Fibroblast of skin of right quadriceps (primary cell): ENCODE measurements around the gene TFF2.

Experiments
- DNase-seq: peaks from one replicate; pipeline ENCODE4 v3.0.0-alpha.2; 2013

Gene TFF2

GRCh38 chr21:42383331-42383730, 32.5 kb upstream of the TFF2 start:
- DNase-seq, result no peak

DNA sequence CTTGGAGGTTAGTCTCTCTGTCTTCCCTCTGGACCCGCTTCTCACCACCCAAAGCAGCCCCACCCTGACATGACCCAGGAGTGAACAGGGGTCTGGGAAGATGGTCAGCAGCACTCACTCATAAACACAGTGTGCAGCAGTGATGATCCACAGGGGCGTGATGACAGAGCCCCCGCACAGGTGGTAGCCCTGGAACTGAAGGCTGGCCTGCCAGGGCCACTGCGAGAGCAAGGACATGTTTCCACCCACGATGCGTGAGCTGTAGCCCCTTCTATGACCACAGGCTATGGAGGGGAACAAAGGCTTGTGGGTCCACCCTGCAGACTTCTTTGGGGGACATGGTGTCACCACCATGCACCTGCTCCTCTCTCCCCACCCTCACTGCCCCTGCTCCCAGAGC, 32.1 kb upstream of the TFF2 start:
- DNase-seq, result no peak

DNA sequence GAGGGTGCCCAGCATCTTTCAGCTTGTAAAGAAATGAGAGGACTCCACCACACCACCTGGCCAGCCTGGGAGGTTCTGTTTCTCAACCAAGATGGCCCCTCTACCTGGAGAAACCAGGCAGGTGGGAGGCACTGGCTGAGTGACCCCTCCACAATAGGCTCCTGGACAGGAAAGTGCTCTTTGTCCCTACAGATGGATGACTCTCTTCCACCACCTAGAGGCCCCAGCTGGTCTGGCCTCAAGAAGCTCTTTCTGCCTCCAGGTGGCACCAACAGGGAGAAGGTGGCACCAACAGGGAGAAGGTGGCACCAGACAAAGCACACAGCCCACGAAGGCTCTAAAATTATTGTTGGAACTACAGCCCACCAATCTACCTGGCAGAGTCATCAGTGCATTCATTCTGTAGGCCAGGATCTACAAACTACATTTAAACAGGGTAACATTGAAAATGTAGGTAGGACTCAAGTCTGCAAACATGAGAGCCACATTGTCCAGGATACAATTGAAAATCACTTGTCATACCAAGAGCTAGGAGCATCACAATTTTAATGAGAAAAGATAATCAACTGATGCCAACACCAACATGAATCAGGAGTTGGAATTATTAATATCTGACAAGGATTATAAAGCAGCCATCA, 30.7 kb upstream of the TFF2 start:
- no peak for DNase-seq

- DNase-seq, result no peak
Observed at GRCh38 chr21:42379426-42380215, 28.8 kb upstream of the TFF2 start.

DNA sequence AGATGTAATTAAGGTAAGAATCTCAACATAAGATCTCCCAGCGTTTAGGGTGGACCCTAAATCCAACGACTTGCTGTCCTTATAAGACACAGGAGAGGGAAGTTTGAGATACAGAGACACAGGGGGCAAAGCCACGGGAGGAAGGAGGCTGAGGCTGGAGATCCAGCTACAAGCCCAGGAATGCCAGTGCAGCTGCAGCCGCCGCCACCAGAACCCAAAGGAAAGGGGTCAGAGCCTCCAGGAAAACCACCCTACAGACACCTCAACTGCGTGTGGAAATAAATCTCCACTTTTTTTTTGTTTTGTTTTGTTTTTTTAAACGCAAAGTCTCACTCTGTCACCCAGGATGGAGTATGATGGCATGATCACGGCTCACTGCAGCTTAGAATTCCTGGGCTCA, 27.6 kb upstream of the TFF2 start:
- no peak for DNase-seq

GRCh38 chr21:42377951-42378340, 27.2 kb upstream of the TFF2 start:
- no peak for DNase-seq

DNA sequence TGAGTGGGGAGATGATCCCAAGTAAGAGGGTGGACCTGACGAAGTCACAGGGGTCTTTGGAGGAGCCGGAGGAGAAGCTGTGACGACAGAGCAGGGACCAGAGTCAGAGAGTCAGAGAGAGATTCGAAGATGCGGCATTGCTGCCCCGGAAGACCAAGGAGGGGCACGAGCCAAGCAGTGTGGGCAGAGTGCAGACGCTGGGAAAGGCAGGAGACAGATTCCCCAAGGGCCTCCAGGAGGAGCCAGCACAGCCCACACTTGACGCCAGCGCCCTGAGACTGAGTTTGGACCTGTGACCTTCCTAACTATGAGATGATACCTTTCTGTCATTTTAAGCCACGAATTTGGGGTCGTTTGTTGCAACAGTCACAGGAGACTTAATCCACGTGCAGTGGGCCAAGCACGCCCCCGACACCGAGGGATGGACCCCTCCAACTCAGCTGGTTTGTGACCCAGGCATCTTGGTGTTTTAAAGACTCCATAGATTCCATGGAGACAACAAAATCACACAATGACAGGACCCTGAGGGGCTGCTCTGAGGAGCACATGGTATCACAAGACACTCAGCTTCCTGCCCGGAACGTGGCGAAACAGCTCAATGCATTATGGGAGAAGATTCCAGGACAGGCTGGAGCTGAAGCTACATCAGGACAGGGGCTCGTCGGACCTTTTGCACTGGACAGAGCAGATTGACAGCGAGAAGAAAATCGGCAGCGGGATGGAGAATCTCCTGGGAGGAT, 26.6 kb upstream of the TFF2 start:
- no peak for DNase-seq

DNA sequence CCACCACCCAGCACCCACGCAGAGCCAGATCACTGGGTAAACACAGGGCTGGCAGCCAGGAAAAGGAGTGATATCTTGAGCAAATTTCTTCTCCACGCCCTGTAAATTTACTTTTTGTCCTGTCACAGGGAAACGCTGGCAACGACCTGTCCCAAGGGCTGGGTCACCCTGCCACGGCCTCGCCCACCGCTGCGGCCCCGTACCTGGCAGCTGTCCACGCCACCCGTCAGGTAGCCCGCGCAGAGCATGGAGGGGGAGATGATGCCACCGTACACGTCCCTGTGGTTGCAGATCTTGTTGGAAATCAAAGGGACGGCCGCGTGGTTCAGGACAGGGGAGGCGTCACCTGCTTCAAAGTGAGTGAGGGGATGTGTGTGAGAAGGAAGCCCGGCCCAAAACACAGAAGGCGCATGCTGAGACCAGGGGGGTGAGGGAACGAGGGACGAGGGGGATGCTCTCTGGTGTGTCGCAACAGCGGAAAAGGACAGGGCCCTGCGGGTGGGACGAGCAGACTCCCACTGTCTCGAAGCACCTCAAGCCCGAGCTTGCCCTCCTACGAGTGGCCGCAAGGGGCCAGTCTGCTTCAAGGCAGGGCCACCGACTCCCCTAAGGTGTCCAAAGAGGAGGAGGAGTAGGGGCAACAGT, 25.7 kb upstream of the TFF2 start:
- DNase-seq, result no peak

DNA sequence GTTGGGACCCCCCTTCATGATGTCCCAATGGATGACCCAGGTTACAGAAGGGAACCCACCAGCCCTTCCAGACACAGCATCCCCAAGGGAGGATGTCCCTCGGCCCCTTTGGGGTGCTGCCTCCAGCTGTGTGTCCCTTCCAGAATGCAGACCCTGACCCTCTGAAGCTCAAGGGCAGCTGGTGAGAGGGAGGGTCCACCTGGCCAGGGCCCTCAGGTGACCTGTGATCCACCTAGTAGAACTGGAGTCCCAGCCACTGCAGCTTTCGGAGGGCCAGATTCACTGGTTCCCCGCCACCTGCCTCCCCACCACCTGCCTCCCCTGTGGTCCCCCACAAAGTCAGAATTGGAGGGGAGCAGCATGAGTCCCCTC, 25.2 kb upstream of the TFF2 start:
- DNase-seq, result no peak

GRCh38 chr21:42375506-42375905, 24.7 kb upstream of the TFF2 start:
- no peak for DNase-seq

DNA sequence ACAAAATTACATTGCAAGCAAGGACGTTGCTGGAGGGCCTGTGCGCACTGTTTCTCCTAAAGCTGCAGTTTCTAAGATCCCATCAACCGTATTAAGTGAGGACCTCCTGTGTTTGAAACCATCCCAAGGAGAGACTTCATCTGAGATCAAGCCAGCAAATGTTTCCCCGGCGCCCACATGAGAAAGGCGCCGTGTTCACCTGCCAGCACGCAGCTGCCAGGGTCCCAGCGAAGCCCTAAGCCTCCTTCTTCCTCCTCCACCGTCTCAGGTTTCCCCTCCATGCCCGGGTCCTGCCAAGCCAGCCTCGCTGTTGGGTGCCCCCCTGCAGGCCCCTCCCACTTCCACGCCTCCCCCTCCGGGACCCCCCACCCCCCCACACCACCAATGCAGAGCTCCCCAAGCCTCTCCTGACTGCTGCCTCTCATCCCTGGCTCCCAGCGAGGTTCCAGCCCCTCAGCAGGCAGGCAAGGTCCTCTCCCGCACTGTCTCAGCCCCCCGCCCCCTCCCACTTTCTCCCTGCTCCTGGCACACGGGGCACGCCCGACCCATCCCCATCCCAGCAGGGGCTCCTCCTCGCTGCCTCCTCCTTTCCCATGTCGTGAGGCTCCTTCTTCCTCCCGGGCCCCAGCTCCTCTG, 24.2 kb upstream of the TFF2 start:
- DNase-seq, result no peak

DNA sequence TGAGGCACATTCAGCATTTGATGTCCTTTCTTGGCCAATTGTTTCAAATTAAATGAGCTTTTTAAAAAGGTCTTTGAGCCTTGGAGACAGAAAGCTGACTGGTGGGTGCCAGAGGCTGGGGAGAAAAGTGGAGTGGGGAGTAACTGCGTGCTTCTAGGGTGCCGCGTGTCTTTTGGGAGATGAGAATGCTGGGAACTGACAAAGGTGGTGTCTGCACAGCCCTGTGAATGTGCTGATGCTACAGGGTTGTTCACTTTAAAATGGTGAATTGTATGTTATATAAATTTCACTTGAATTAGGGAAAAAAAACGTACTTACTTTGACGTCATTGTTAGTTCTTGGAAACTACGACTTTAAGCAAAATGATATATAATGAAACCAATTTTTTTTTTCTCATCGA, 23.7 kb upstream of the TFF2 start:
- no peak for DNase-seq

- no peak for DNase-seq
Observed at GRCh38 chr21:42373908-42374455, 23.2 kb upstream of the TFF2 start.

DNA sequence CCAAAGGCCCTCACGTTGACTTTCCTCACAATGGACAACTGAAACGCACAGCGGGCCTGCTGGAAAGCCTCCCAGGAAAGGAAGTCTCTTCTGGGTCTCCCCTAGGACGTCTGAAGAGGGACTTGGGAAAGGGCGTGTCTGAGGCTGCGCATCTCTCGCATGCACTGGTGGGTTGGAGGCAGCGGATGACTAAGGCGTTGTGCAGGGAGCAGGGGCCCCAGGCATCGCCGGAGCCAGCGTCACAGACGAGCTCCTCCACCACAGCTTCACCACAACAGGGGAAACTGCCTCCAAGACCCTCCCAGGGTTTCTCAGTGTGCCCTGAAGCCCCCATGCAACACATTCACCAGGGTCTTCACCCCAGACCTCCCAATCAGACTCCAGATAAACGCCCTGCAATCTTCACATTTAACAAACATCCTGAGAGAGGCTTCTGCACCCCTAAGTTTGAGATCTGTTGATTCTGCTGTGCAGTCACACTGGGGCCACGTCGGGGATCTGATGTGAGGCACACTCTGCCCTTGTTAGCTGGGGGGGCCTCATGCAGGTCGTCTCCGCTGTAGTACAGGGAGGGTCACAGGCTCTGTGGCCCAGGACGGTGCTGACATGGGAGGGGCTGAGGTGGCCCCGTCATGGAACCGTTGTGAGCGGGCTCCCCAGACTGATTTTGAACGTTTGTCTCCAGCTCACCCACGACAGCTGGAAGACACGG, 22.6 kb upstream of the TFF2 start:
- no peak for DNase-seq

DNA sequence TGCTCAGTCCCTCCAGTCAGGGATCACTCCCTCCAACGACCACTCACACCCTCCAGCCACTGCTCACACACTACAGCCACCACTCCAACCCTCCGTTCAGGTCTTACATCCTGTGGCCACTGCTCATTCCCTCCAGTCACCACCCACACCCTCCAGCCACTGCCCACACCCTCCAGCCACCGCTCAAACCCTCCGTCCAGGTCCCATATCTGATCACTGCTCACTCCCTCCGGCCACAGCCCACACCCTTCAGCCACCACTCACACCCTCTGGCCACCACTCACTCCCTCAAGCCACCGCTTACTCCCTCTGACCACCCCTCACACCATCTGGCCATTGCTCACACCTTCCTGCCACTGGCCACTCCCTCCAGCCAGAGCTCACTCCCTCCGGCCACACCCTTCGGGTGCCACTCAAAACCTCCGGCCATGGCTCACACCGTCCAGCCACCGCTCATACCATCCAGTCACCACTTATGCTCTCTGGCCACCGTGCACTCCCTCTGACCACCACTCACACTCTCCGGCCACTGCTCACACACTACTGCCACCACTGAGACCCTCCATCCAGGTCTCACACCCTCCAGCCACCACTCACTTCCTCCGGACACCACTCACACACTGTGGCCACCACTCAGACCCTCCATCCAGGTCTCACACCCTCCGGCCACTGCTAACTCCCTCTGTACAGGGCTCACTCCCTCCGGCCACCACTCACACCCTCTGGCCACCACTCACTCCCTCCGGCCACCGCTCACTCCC, 20.3 kb upstream of the TFF2 start:
- no peak for DNase-seq

DNA sequence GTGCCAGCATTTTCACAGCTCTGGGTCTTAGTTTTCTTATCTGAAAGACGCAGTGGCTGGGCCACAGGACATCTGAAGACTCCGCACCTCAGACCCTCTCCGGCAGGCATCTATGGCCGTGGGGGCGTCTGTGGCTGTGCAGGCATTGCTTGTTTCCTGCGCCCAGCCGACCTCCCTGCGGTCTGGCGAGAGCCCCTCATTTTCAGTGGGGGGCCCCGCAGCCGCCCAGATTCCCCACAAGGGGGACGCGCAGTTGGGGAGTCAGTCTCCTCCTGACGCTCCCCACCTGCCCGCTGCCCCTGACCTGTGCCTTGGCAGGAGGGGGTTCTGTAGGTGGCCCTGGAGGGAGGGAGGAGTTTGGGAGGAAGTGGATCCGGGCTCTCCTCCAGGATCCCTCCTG, 19.0 kb upstream of the TFF2 start:
- DNase-seq, result no peak

DNA sequence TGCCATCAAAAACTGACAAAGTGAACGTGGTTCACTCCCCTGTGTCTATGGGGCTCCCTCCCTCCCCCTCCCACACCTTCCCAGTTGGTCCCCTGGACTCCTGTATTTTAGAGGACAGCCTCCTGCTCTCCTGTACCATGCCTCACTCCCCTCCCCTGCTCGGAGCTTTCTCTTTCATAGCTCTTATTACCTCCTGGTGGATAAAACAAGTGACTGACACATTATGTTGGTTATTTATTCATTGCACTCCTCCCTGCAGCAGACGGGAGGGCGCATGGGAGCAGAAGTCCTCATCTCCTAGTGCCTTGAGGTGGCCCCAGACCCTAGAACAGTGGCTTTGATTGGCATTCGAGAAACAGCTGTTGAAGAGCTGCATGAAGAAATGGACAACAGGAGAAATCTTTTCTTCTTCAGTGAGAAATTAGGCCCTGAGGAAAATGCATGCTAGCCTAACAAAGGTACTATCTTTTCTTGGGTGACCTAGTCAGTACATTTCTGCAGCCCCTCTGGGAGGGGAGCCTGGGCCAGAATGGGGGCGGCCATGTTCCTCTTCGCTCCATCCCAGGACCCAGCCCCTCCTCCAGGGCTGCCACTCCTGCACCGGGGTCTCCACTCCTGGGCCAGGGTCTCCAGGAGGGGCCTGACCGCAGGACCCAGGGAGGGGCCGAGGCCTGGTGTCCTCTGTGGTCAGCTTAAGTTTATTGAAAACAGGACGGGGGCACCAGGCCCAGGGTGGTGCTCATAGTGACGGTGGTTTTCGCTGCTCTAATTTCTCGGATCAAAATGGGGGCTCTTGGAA, 16.8 kb upstream of the TFF2 start:
- no peak for DNase-seq

GRCh38 chr21:42366292-42367010, 15.7 kb upstream of the TFF2 start, which contains the start of gene TFF1:
TFF1 (minus strand) TSS chr21:42366535; CDS start chr21:42366495, 40 bp downstream.
- DNase-seq, result no peak

DNA sequence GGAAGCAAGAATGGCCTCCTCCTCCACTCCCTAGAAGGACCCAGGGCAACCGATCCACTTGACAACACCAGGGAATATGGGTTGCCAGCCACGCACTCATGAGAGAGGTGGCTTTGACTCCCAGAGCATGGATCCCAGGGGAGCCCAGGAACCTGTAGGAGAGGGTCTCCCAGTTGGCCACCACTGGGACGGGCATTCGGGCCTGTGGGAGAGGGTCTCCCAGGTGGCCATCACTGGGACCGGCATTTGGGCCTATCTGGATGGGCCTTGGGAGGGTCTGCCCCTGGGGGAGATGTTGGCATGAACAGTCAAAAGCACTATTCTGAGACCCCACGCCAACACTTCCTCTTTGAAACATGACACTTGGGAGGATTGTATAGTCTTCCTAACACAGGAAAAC, 15.0 kb upstream of the TFF2 start:
- DNase-seq, result no peak
